ENCODE data around the gene MBTPS2. TPM values are rescaled to one million over a fixed set of nuclear protein-coding genes. Genes with fewer than 3 reads are reported as not detected.

MBTPS2 gene
- polyA plus RNA-seq, 3 donors: 30.8 to 34.4 (median 32.7) TPM

- no peak for DNase-seq (ENCODE audit: extremely low read depth in 1 of 11, low read depth in 9 of 11, low spot score in 4 of 11)
Measured at GRCh38 chrX:21911481-21911880, 72.1 kb downstream of the MBTPS2 start.

GRCh38 chrX:21912220-21912619, 72.8 kb downstream of the MBTPS2 start:
- no peak for DNase-seq (ENCODE audit: extremely low read depth in 1 of 11, low read depth in 9 of 11, low spot score in 4 of 11)

- DNase-seq (ENCODE audit: extremely low read depth in 1 of 11, low read depth in 9 of 11, low spot score in 4 of 11): no peak
Measured at GRCh38 chrX:21912989-21913388, 73.6 kb downstream of the MBTPS2 start.

GRCh38 chrX:21926116-21926515, 86.7 kb downstream of the MBTPS2 start:
- DNase-seq (ENCODE audit: extremely low read depth in 1 of 11, low read depth in 9 of 11, low spot score in 4 of 11): no peak

GRCh38 chrX:21926527-21927278, 87.3 kb downstream of the MBTPS2 start:
- DNase-seq (ENCODE audit: extremely low read depth in 1 of 11, low read depth in 9 of 11, low spot score in 4 of 11): no peak

GRCh38 chrX:21929209-21929608, 89.8 kb downstream of the MBTPS2 start:
- no peak for DNase-seq (ENCODE audit: extremely low read depth in 1 of 11, low read depth in 9 of 11, low spot score in 4 of 11)

GRCh38 chrX:21930986-21931385, 91.6 kb downstream of the MBTPS2 start:
- DNase-seq (ENCODE audit: extremely low read depth in 1 of 11, low read depth in 9 of 11, low spot score in 4 of 11): no peak

GRCh38 chrX:21932292-21933002, 93.0 kb downstream of the MBTPS2 start:
- DNase-seq (ENCODE audit: extremely low read depth in 1 of 11, low read depth in 9 of 11, low spot score in 4 of 11): no peak

GRCh38 chrX:21933077-21933476, 93.7 kb downstream of the MBTPS2 start:
- no peak for DNase-seq (ENCODE audit: extremely low read depth in 1 of 11, low read depth in 9 of 11, low spot score in 4 of 11)

- no peak for DNase-seq (ENCODE audit: extremely low read depth in 1 of 11, low read depth in 9 of 11, low spot score in 4 of 11)
Measured at GRCh38 chrX:21934414-21934813, 95.0 kb downstream of the MBTPS2 start.

Other genes with a start within 250 kb of the MBTPS2 start
- gene KLHL34, start 181.3 kb upstream of the MBTPS2 start, polyA plus RNA-seq (ENCODE audit: insufficient read length in 3 of 3): under 1 TPM; 0.06 to 0.09 (median 0.06) TPM
- under 1 TPM in 2 of 3 donors, not detected in 1; 0.44 to 0.55 TPM for gene SMPX, start 81.5 kb upstream of the MBTPS2 start, polyA plus RNA-seq (ENCODE audit: insufficient read length in 3 of 3)
- 1 to 10 TPM; 2.1 to 4.7 (median 3.0) TPM for gene YY2, start 16.4 kb downstream of the MBTPS2 start, polyA plus RNA-seq (ENCODE audit: insufficient read length in 3 of 3)
- gene SMS, start 101.1 kb downstream of the MBTPS2 start, polyA plus RNA-seq (ENCODE audit: insufficient read length in 3 of 3): 100 to 1,000 TPM; 137 to 163 (median 144) TPM
- under 1 TPM; 0.23 to 0.54 (median 0.48) TPM for gene PHEX, start 192.7 kb downstream of the MBTPS2 start, polyA plus RNA-seq (ENCODE audit: insufficient read length in 3 of 3)

Data from renal cortex interstitium (tissue), 11 donors.